HUES48 (cell line): ENCODE measurements around the gene ERLIN1.

ENCODE experiments used
- H3K27ac ChIP-seq: one replicate; pipeline ENCODE4 v1.7.0; 2013; ENCODE audit warnings: low read depth, low read length, inconsistent platforms
- H3K27me3 ChIP-seq: 2 replicates; pipeline ENCODE4 v1.6.1; 2013; ENCODE audit warnings: mild to moderate bottlenecking, low read length; ENCODE audit not compliant: control insufficient read depth, insufficient read depth
- H3K36me3 ChIP-seq: 2 replicates; pipeline ENCODE4 v1.6.1; 2013; ENCODE audit warnings: low read length; ENCODE audit not compliant: control insufficient read depth, insufficient read depth
- H3K4me1 ChIP-seq: 2 replicates; pipeline ENCODE4 v1.6.1; 2013; ENCODE audit warnings: mild to moderate bottlenecking, low read length; ENCODE audit not compliant: control insufficient read depth, insufficient read depth
- H3K4me3 ChIP-seq: 2 replicates; pipeline ENCODE4 v1.5.1; 2013; ENCODE audit warnings: mild to moderate bottlenecking, low read depth, low read length
- H3K9ac ChIP-seq: 2 replicates; pipeline ENCODE4 v1.6.1; 2013; ENCODE audit warnings: mild to moderate bottlenecking, low read depth, low read length, moderate library complexity
- H3K9me3 ChIP-seq: 2 replicates; pipeline ENCODE4 v1.6.1; 2013; ENCODE audit warnings: low read length; ENCODE audit not compliant: control insufficient read depth, insufficient read depth

Gene ERLIN1

GRCh38 chr10:100114460-100114859, 71.4 kb downstream of the ERLIN1 start:
- Histone ChIP-seq H3K9me3 (no peaks in the 10 kb centered on the region), H3K4me3 (no peak overlapping the region), H3K27ac (no peak overlapping the region)

DNA sequence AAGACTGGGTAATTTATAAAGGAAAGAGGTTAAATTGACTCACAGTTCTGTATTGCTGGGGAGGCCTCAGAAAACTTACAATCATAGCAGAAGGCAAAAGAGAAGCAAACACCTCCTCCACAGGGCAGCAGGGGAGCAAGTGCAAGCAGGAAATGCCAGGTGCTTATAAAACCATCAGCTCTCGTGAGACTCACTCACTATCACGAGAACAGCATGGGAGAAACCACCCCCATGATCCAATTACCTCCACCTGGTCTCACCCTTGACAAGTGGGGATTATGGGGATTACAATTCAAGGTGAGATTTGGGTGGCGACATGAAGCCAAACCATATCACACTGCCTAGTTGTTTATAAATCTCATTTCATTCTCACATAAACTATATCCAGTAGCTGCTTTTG, 76.2 kb downstream of the ERLIN1 start:
- no peaks in the 10 kb centered on the region for H3K4me1 ChIP-seq
- no peak overlapping the region for H3K4me3 ChIP-seq
- H3K9me3 ChIP-seq, result no peaks in the 10 kb centered on the region
- no peaks in the 10 kb centered on the region for H3K36me3 ChIP-seq
- no peak overlapping the region for H3K27ac ChIP-seq
- H3K27me3 ChIP-seq, result no peaks in the 10 kb centered on the region
- no peak overlapping the region for H3K9ac ChIP-seq

More at GRCh38 chr10:100114460-100114859, 71.4 kb downstream of the ERLIN1 start:
- H3K27me3 ChIP-seq, result no peaks in the 10 kb centered on the region
- no peaks in the 10 kb centered on the region for H3K36me3 ChIP-seq
- no peaks in the 10 kb centered on the region for H3K4me1 ChIP-seq
- H3K9ac ChIP-seq, result no peak overlapping the region

DNA sequence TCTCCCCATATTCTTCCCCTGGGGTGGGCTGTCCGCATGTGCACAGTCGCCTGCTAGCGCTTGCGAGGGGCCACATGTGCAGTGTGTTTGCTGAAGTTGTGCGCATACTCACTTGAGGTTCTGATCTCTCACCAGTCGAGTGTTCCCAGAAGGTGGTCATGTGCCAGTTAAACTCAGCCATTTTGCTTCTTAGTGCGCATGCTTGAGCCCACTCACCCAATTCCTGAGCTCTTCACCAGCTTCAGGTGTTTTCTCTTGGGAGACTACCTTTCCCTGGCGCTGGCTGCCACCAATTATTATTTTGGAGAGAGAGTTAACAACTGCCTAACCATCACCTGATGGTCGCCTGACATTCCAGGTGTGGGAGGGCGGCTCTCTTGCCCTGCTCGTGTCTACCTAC, 79.0 kb downstream of the ERLIN1 start:
- H3K9me3 ChIP-seq, result no peaks in the 10 kb centered on the region
- H3K4me3 ChIP-seq, result no peak overlapping the region
- H3K36me3 ChIP-seq, result no peaks in the 10 kb centered on the region
- no peaks in the 10 kb centered on the region for H3K4me1 ChIP-seq
- H3K27ac ChIP-seq, result no peak overlapping the region
- no peaks in the 10 kb centered on the region for H3K27me3 ChIP-seq
- no peak overlapping the region for H3K9ac ChIP-seq

GRCh38 chr10:100104300-100104699, 81.5 kb downstream of the ERLIN1 start:
- Histone ChIP-seq H3K9ac (no peak overlapping the region), H3K4me3 (no peak overlapping the region), H3K36me3 (no peaks in the 10 kb centered on the region), H3K27me3 (no peaks in the 10 kb centered on the region), H3K27ac (no peak overlapping the region), H3K4me1 (no peaks in the 10 kb centered on the region), H3K9me3 (no peaks in the 10 kb centered on the region)

- H3K9me3 ChIP-seq, result no peaks in the 10 kb centered on the region
- no peak overlapping the region for H3K4me3 ChIP-seq
- no peaks in the 10 kb centered on the region for H3K27me3 ChIP-seq
- H3K4me1 ChIP-seq, result no peaks in the 10 kb centered on the region
- H3K9ac ChIP-seq, result no peak overlapping the region
- H3K27ac ChIP-seq, result no peak overlapping the region
- H3K36me3 ChIP-seq, result no peaks in the 10 kb centered on the region
Measured at GRCh38 chr10:100103581-100103980, 82.2 kb downstream of the ERLIN1 start.

- no peak overlapping the region for H3K9ac ChIP-seq
- no peak overlapping the region for H3K4me3 ChIP-seq
- H3K36me3 ChIP-seq, result no peaks in the 10 kb centered on the region
- no peak overlapping the region for H3K27ac ChIP-seq
- H3K27me3 ChIP-seq, result no peaks in the 10 kb centered on the region
- no peaks in the 10 kb centered on the region for H3K4me1 ChIP-seq
- H3K9me3 ChIP-seq, result peaks cover 3% of the 10 kb centered on the region; the same call in 1 of the 2 replicates
Measured at GRCh38 chr10:100101192-100102076, 84.4 kb downstream of the ERLIN1 start.

GRCh38 chr10:100100651-100101184, 85.1 kb downstream of the ERLIN1 start:
- Histone ChIP-seq H3K27ac (no peak overlapping the region), H3K9me3 (peaks cover 7% of the 10 kb centered on the region; the same call in 1 of the 2 replicates), H3K27me3 (no peaks in the 10 kb centered on the region), H3K9ac (no peak overlapping the region), H3K36me3 (no peaks in the 10 kb centered on the region), H3K4me1 (no peaks in the 10 kb centered on the region), H3K4me3 (no peak overlapping the region)
